ENCODE data around the gene SEMA3A. TPM values are rescaled to one million over a fixed set of nuclear protein-coding genes. Genes with fewer than 3 reads are reported as not detected.

Gene SEMA3A
- 17.3 and 17.5 TPM in 2 replicates for total RNA-seq

GRCh38 chr7:84194484-84195271 lies at the start of gene SEMA3A:
SEMA3A (minus strand) TSS chr7:84194789; CDS start chr7:84194586, 203 bp downstream.

